OCI-LY3 (cell line): ENCODE results near the gene SGO2.

Source experiments
- H2AFZ ChIP-seq: fragments of 200-600, 300-600 bp; shearing (Covaris generic); 2 replicates; pipeline ENCODE4 v1.6.0; 2014; ENCODE audit warnings: antibody characterized with exemption, low read depth, low read length
- H3K27ac ChIP-seq: fragments of 200-600, 300-600 bp; sonication (generic); 2 replicates; pipeline ENCODE4 v1.5.1; 2014; ENCODE audit warnings: mild to moderate bottlenecking, low read length, moderate library complexity, mixed read lengths
- H3K27me3 ChIP-seq: fragments of 200-600, 300-600 bp; sonication (generic); 2 replicates; pipeline ENCODE4 v1.6.1; 2014; ENCODE audit warnings: low read depth, low read length, mixed read lengths
- H3K36me3 ChIP-seq: fragments of 200-600, 300-600 bp; sonication (generic); replicated peaks from 2 replicates; pipeline ENCODE3; 2014; ENCODE audit warnings: low read depth, low read length, mixed read lengths
- H3K4me1 ChIP-seq: fragments of 300-600, 200-600 bp; sonication (generic); 2 replicates; pipeline ENCODE4 v1.6.1; 2014; ENCODE audit warnings: low read length, mixed read lengths
- H3K4me2 ChIP-seq: fragments of 200-600, 300-600 bp; sonication (generic); 2 replicates; pipeline ENCODE4 v1.6.1; 2014; ENCODE audit warnings: low read length, mixed read lengths
- H3K4me3 ChIP-seq: fragments of 300-600, 200-600 bp; sonication (generic); 2 replicates; pipeline ENCODE4 v1.5.1; 2014; ENCODE audit warnings: antibody characterized with exemption, mild to moderate bottlenecking, low read length, moderate library complexity
- H3K79me2 ChIP-seq: fragments of 300-600, 200-600 bp; shearing (Covaris generic); 2 replicates; pipeline ENCODE4 v1.6.1; 2014; ENCODE audit warnings: mild to moderate bottlenecking, low read length, mixed read lengths
- H3K9ac ChIP-seq: fragments of 300-600, 200-600 bp; shearing (Covaris generic); 2 replicates; pipeline ENCODE4 v1.6.0; 2014; ENCODE audit warnings: mild to moderate bottlenecking, low read length, moderate library complexity
- H3K9me3 ChIP-seq: fragments of 200-600, 300-600 bp; shearing (Covaris generic); 2 replicates; pipeline ENCODE4 v1.6.1; 2014; ENCODE audit warnings: low read length, mixed read lengths; ENCODE audit not compliant: insufficient read depth
- H4K20me1 ChIP-seq: fragments of 200-600, 300-600 bp; sonication (generic); 2 replicates; pipeline ENCODE4 v1.6.1; 2016; ENCODE audit warnings: low read length, mixed read lengths; ENCODE audit not compliant: insufficient read depth
- CTCF ChIP-seq: fragments of 200-600, 300-600 bp; sonication (generic); IDR thresholded peaks from 2 replicates; pipeline ENCODE4 v1.5.1; 2014; ENCODE audit warnings: antibody characterized with exemption, low read length, low read depth
- EZH2phosphoT487 ChIP-seq: fragments of 200-600 bp; shearing (Covaris generic); IDR thresholded peaks from 2 replicates; pipeline ENCODE4 v1.6.1; 2018; ENCODE audit warnings: antibody characterized with exemption, mixed run types, low read depth

The SGO2 gene

DNA sequence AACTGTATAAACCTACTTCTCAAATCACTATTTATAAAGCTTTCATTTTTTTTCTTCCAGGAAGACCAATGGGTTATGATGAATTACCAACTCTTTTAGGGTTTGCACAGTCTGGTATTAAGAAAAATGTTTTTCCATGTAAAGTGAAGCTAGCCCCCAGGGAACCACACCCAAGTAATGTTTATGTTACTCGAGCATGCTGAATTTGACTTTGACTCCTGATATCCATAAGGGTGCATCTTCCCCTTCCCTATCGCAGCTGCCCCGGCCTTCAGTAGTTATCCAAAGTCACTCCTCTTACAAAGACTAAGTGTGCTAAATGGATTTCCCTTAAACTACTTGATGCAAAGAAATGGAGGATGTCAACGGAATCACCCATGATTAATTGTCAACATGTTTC, 37.8 kb upstream of the SGO2 start:
- Histone ChIP-seq H3K4me3 (no peak overlapping the region), H3K9ac (no peak overlapping the region), H2AFZ (no peak overlapping the region), H3K36me3 (peaks cover 28% of the 10 kb centered on the region), H3K27ac (no peak overlapping the region), H3K4me1 (no peaks in the 10 kb centered on the region), H4K20me1 (no peaks in the 10 kb centered on the region), H3K9me3 (no peaks in the 10 kb centered on the region), H3K27me3 (no peaks in the 10 kb centered on the region), H3K4me2 (no peak overlapping the region), H3K79me2 (no peaks in the 10 kb centered on the region)
- TF ChIP-seq EZH2phosphoT487 (no peak), CTCF (no peak)

DNA sequence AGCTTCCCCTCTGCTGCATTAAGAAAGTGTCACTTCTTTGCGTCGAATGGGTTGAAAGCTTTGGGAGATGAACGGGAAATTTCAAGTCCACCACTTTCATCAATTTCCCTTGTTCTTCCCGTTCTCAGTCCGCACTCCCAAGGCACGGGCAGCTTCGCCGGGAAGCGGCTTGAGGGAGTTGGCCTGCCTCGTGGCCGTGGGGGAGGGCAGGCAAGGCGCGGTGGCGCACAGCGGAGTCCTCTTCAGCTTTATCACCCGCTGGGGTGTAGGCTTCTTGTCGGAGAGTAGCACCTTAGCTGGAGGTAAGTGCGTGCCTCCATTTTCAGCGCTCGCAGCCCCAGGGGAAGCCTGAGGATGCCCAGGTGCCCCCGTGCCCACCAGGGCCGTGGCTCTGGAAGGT, 36.0 kb upstream of the SGO2 start:
- Histone ChIP-seq H3K27ac (no peak overlapping the region), H2AFZ (no peak overlapping the region), H3K9ac (no peak overlapping the region), H3K27me3 (no peaks in the 10 kb centered on the region), H3K36me3 (peaks cover 36% of the 10 kb centered on the region), H3K9me3 (no peaks in the 10 kb centered on the region), H4K20me1 (no peaks in the 10 kb centered on the region), H3K4me3 (no peak overlapping the region), H3K79me2 (no peaks in the 10 kb centered on the region), H3K4me1 (no peaks in the 10 kb centered on the region), H3K4me2 (no peak overlapping the region)
- TF ChIP-seq EZH2phosphoT487 (no peak), CTCF (no peak)

DNA sequence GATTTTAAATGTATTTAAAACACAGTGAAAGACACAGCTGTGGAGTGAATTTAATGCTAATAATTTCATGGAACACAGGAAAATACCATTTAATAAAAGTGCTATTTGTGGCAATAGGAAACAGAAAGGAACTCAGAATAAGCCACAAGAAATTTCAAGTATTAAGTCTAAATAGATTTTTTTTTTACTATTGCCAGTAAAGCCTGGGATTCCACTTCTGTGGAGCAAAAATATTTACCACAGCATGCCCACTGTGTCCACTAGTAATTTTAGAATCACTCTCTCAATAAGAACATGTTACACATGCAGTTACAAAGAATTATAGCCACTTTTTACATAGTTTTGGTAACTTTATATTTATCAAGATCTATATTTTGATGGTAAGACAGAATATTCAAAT, 33.4 kb upstream of the SGO2 start:
- Histone ChIP-seq H4K20me1 (no peaks in the 10 kb centered on the region), H3K4me3 (no peak overlapping the region), H3K9me3 (no peaks in the 10 kb centered on the region), H3K9ac (no peak overlapping the region), H3K79me2 (no peaks in the 10 kb centered on the region), H3K27me3 (no peaks in the 10 kb centered on the region), H3K36me3 (peaks cover 38% of the 10 kb centered on the region), H3K4me2 (no peak overlapping the region), H3K27ac (no peak overlapping the region), H2AFZ (no peak overlapping the region), H3K4me1 (no peaks in the 10 kb centered on the region)
- TF ChIP-seq EZH2phosphoT487 (no peak), CTCF (no peak)

DNA sequence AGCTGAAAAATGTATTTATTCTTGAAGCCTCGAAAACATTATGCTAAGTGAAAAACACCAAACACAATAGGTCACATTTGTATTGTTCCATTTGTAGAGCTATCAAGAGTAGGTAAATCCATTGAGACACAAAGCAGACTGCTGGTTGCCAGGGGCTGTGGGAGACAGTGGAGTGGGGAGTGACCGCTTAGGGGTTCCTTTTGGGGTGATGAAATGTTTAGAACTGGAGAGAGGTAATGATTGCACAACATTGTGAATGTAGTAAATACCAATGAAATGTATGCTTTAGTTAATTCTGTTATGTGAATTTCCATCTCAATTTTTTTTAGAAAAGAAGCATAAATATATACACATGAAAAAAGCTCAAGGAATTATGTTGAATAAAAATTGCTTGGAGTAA, 32.0 kb upstream of the SGO2 start:
- Histone ChIP-seq H3K4me2 (no peak overlapping the region), H3K27ac (no peak overlapping the region), H3K4me3 (no peak overlapping the region), H3K4me1 (no peaks in the 10 kb centered on the region), H3K36me3 (peaks cover 41% of the 10 kb centered on the region), H4K20me1 (no peaks in the 10 kb centered on the region), H3K9ac (no peak overlapping the region), H3K27me3 (no peaks in the 10 kb centered on the region), H2AFZ (no peak overlapping the region), H3K79me2 (no peaks in the 10 kb centered on the region), H3K9me3 (no peaks in the 10 kb centered on the region)
- TF ChIP-seq CTCF (no peak), EZH2phosphoT487 (no peak)
